Activated CD8-positive, alpha-beta memory T cell treated with anti-CD3 and anti-CD28 coated beads for 24 hours (primary cell): ENCODE data around the gene DFFB.

Source experiments
- DNase-seq: peaks from one replicate; pipeline ENCODE4 v3.0.0-alpha.2; 2020

The DFFB gene

DNA sequence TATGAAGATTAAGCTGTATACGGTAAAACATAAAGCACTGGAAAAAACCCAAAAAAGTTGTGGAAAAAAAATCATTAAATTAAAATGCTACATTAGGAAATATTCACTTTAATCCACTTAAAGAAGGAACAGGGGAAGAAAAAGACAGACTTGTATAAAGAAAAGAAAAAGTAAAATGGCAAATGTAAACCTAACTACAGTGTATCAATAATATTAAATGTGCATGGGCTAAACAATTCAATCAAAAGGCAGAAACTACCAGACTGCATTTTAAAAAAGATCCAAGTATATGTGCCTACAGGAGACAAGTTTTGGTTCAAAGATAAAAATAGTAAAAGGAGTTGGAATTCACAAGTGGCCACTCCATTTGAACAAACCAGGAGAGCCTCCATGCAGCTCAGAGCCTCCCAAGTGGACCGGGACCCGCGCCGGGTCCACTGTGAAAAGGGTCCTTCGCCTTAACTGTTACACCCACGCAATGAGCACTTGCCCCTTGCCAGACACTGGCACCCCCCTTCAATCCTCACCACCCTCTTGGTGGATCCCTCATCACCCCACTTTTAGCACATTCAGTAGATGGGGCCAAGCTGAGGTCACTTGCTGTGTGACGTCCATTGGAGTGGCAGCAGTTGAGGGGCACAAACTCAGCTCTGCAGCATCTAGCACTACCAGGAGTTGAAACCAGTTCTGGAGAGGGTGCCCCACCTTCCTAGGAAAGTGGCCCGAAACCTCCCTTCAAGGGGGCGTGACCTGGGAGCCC lies 41.9 kb downstream of the DFFB start:
- DNase-seq = no peak

DNA sequence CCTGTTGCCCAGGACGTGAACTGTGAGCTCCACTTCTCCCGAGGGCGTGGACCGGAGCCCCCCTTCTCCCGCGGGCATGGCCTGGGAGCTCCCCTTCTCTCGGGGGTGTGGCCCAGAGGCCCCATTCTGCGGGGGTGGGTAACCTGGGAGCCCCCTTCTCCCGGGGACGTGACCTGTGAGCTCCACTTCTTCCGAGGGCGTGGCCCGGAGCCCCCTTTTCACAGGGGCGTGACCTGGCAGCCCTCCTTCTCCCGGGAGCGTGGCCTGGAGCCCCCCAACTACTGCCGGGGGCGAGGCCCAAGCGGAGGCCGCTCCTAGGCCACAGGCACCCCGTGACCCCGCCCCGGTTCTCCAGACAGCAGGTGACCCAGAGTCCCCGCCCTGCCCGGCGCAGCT lies 42.5 kb downstream of the DFFB start:
- DNase-seq = no peak

DNA sequence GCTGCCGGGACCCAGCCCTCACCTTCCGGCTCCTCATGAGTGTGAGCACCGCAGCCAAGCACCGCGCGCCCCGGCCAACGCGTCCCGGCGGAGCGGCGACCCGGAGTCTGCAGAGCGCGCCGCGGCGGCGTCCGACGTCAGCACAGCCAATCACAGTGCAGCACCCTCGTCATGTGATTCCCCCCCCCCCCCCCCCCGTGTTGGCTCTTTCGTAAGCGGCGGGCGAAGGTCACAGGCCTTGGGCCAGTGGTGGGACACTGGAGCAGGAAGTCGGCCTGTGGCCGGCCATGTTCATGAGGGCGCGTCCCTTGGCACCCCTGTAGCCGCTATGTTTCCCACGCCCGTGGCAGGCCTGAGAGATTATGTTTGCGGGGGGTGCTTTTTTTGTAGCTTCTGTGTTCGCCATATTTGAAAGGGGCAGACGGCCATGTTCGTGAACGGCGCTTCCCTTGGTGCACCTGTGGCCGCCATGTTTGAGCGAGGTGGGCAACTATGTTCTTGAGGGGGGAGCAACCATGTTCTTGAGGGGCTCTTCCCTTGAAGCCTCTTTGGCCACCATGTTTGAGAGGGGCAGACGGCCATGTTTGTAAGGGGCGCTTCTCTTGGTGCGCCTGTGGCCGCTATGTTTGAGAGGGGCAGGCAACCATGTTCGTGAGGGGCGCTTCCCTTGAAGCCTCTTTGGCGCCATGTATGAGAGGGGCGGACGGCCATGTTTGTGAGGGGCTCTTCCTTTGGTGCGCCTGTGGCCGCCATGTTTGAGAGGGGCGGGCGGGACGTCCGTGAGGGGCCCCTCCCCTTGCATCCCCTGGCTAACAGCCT lies 43.1 kb downstream of the DFFB start, which contains the start of gene C1orf174:
C1orf174 (minus strand) TSS at position 123 of the 819 bp plus-strand sequence; CDS start at position 37, 86 bp downstream.
- DNase-seq = peak; percentile 95

DNA sequence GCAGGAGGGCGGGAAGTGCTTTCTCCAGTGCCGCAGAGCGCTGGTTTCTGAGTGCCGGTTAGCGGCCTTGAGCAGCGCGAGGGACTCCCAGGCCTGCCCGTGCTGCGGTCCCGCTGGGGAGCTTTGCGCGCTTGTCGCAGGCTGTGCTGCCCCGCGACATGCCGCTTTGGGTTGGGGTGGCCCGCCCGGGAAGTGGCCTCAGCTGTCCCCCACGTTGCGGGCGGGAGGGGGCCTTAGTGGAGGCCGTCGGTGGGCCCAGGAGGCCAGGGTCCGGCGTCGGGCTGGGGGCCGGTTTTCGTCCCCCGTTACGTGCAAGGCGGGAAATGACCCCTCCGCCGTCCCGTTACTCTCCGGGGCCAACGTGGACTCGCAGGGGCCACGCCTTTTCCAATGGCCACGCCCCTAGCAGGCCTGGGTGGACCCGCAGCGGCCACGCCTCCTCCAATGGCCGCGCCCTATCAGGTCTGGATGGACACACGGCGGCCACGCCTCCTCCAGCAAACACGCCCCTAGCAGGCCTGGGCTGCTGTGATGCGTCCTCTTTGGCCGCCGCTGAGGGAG lies 43.8 kb downstream of the DFFB start:
- DNase-seq = peak; percentile 97

DNA sequence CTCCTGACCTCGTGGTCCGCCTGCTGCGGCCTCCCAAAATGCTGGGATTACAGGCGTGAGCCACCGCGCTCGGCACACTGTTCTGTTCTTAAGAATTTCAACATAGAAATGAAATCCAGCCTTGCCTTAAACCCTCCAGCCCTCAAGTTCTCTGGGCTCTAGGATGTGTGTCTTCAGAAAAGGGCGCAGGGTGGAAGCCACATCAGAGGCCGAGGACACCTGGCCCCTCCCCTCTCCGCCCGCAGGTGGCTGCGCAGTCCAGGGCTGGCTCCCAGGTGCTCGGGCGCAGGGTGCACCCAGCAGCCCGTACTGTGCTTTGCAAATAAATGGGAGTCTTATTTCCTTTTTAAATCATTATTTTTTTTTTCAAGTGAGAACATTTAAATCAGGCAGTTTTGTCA lies 44.8 kb downstream of the DFFB start:
- DNase-seq = no peak

DNA sequence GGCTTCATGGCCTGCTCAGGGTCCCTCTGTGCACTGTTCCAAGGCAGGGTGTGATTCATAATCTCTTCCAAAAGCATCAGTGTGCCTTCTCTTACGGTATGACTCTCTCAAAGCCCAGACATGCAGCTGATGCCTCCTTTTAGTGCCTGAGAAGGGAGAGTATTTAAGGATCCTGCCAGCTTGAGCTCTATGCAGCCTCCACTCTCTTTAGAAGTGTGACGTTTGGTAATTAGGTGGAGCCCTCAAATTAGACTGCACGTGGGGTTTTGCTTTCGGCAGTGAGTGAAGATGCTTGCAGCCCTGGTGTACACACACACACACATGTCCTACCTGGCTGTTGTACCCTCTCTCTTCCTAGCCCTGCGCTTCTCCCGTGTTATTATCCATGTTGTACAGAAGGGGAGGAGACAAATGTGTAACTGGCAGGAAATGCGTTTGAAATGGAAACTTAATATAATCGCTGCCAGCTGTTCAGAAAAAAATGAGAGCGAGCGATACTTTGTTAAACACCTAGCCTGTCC lies 45.4 kb downstream of the DFFB start:
- peak; percentile 65 for DNase-seq

DNA sequence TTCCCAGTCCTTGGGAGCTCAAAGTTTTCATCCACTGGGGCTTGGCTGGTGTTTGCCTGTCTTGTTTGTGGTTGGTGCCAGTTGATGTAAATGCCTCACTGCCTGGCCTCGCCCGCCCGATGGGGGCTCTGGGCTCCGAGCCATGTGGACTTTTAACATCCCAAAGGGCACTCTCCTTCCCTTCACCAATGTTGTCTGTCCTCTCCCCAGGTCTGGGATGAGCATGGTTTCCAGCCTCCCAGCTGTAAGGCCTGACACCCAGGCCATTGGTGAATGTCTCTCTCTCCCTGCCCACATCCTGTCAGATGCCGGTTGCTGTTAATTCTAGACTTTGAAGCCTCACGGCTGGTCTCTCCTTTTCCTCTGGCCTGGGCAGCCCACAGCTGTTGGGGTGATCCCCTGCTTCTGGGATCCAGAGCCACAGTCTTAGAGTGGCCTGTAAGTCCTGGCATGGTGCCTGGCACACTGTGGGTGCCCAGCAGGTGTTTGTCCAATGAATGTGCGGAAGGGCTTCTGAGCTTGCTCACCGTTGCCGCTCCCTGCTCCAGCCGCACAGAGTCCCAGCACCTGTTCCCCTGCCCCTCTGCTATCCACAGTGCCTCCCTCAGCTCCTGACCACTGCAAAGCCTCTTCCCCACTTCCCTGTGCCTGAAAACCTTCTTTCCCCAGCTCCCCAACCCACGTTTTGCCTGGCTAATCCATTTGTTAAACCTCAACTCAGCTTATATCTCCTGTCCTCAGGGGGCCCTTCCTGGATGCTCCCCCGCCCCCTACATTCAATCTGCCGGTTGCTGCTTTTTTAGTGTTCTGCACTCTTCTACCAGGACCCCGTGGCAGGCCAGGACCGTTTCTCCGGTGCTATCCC lies 46.1 kb downstream of the DFFB start:
- DNase-seq = no peak

DNA sequence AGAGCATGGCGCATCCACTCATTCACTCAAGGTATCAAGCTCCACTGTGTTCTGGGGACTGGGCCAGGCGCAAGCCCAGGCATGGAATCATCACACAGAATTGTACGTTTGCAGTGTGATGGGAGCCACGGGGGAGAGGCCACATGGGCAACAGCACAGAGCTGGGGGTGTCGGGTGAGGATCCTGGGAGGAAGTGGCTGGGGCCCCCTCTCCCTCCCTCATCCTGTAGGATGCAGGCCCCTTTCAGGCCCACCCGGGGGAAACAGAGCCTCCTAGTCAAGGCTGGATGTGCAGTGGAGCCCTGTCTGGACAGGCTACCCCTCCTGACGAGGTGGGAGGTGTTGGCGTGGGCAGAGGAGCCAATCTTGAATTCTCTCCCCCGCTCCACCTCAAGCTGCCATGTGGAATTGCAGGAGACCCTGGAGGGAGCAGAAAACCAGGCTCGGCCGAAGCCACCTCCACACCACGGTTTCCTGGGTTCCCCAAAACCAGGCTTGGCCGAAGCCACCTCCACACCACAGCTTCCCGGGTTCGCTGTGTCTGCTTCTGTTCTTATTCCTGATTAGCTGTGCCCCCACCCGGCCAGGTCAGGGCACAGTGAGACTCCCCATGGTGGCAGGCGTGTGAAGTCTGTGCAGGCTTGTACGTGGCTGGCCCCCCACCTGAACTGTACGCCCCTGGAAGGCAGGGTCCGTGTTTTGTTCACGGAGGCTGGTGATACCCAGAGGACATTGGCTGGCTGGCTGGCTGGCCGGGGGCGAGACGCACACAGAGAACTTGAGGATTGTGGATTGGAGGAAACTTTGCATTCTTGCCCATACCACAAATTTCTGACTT lies 46.9 kb downstream of the DFFB start:
- DNase-seq = no peak

DNA sequence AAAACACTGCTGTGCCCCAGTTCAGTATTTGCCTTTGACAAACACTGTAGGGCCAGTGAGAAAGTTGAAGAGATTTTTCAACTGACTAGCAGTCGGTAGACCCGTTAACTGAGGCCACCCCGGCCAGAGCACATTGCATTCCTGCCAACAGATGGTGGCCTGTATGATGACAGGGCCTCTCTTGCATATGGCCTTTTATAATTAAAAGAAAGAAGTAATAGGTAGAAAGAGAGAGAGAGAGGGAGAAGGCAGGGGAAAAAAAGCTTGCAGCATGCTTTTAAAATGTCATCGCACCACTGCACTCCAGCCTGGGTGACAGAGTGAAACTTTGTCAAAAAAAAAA lies 47.5 kb downstream of the DFFB start:
- DNase-seq = no peak

DNA sequence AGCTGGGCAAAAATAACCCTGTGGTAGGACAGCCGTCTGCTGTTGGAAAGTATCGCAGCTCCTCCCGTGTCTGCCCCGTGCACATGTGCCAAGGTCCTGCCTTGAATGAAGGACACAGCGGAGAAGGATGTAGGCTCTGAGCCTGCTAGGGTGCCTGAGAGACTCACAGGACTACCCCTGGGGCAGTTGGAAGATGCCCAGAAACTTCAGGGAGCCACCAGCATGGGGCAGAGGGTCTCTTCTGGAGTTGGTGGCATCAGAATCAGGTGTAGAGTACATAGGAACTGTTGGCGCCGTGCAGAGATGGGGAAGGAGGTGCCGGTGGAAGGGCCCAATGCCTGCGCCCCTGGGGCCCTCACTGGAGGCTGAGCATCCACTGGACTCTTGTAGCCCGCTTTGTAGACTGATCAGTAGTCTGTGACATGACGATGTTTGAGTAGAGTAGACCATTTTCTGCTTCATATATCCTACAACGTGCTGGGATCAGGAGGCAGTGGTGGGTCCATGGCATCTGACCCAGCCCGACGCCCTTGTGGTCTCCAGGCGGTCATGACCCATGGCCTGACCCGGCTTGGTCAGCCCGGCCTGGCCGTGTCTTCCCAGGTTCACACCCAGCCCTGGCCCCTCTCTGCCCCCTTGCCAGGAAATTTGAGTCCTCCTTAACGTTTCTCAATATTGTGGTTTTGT lies 48.1 kb downstream of the DFFB start:
- no peak for DNase-seq

DNA sequence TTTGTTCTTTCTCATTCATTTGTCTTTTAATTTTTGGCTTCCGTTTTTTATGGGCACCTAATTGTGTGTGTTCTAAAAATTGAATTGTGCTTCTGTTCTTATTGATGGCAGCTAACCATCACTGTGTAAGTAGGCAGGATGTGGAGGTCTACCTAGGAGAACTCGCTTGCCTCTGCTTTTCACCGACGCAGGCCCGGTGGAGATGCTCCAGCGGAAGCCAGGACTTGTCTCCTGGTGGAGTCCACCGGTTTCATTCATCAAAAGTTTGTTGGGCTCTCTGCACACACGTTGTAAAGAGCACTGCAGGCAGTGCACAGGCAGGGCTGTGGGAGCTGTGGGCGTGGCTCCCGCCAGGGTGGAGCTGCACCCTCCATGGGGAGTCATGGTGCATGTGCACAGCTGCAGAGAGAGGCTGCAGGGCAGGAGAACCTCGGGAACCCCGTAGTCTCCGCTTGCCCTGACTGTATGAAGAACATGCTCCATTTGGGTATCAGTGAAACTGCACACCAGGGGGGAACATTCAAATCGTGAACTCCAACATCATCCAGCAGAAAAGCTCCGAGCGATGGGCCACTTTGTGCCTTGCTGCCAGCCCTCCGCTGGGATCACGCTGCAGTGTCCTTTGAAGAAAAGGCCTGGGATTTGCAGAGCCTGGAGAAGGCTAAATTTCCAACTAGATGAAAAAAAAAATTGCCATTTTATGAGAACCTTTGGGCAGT lies 48.8 kb downstream of the DFFB start:
- DNase-seq = no peak

DNA sequence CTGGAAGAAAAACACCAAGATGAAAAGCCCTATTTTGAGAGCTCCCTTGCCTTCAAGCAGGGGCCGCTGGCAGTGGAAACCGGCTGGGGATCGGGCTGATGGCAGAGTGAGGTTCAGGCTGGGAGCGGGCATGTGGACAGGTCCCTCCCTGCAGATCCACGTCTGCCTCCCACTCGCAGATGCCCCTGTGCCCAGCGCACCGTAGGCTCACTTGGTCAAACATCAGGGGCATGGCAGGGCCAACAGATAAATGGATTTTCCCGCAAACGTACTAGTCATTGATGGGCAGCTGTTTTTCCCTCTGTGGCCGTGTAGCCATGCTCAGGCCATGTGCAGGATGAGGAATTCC lies 49.4 kb downstream of the DFFB start:
- no peak for DNase-seq

DNA sequence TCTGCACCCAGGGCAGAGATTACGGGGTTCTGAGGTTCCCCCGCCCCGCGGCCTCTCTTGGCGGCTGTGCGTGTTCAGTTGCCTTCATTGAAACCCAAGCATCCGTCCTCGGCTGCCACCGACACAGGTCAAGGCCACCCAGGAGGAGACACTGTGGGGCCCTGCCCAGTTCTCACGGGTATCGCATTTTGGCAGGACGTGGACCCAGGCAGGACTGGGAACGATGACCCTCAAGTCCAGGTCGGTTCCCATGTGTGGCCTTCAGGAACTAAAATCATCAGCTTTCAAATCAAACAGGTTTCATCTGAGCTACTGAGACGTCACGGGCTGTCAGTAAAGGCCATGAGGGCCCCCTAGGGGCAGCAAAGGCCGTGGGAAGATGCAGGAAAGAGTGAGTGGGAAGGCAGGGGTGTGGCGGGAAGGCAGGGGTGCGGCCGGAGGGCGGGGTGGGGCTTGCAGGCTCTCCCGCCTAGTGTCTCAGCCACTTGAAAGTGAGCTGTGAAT lies 49.8 kb downstream of the DFFB start:
- no peak for DNase-seq

DNA sequence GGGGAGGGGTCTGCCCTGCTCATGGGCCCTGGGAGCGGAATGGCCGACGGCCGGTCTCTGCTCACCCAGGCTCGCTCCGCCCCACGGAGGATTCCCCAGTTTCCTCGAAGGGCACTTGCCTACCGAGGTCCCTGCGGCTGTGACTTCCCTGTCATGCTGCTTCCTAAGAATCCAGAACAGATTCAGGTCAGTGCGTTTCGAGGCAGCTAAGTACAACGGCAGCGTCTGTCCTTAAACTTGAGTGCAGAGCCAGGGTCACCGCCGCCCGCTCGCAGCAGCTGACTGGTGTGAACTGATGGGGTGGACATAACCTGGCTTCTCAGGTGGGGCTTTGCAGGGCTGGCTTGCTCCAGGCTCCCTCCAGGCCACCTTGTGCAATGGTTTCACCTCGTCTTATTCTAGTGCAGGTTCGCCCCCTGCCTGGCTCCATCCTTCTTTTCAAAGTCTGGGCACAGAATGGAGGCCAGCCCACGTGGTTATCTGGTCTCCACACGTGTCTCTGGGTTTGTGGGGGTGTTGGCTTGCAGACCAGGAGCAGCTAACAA lies 50.4 kb downstream of the DFFB start:
- no peak for DNase-seq

DNA sequence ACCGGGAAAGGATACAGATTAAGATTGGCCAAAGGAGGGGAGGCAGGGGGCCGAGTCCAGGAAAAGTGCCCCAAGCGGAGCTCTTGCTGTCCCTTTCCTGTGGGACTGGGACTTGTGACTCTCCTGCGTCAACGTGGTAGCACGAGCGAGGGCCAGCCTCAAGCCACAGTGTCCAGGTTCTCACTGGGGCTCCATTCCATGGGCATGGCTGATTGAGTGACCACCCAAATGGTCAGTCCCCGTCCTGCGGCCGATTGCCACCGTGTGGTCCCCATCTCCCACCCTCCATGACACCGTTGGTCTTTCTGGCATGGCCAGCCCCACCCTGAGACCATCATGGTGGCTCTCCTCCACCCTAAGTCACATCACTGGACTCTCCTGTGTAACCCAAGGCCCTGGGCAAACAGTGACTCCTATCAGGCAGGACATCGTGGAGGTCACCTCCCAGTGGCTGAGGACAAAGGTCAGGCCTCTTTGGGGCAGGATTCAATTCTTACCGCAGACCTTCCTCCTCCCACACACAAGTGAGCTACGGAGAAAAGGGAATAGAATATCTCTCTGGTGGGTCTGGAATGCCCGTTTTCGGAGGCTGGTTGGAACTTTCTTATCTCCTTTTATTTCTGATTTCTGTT lies 51.7 kb downstream of the DFFB start:
- DNase-seq = no peak

DNA sequence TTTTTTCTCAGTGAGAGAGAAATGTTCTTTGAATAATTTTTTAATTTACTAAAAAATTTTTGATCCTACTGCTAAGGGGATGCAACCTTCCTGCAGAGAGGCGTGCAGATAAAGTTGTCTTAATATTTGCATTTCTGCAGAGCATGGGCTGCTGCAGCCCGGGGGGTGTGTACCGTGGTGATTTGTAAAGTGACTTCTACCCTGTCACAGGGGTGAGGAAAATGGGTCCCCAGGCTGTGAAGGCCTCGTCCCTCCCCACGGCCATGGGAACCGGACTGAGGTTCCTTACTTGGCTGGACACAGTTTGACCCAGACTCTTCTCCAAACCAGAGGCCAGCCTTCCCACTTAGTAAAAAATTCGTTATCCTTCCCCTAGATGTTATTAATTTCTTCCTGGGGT lies 52.3 kb downstream of the DFFB start:
- no peak for DNase-seq

DNA sequence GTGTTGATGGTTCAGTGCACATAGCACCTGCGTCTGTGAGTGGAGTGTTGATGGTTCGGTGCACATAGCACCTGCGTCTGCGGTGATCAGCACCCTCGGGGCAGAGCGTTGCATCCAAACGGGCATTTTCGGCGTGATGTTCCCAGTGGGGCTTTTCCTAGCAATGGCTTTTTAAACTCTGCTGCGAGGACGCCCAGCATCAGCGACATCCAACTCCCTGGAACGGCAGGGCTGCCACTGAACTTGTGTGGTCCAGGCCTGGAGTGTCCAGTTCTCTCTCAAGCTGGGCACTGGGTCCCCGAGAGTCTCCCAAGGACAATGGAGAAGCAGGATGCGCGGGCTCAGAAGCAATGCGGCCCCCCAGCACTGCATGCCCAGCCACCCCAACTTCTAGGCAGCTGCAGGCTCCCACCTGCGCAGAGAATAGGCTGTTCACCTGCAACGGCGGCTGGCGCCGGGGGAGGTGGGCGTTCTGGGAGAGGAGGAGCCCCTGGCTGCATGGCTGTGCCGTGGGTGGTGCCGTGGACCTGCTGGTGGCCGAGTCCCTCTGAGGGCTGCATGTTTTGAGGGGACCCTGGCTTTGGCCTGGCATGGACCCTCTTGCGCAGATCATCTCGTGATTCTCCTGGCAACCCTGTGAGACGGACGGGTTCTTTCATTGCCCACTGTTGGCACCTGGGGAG lies 52.9 kb downstream of the DFFB start:
- DNase-seq = no peak

DNA sequence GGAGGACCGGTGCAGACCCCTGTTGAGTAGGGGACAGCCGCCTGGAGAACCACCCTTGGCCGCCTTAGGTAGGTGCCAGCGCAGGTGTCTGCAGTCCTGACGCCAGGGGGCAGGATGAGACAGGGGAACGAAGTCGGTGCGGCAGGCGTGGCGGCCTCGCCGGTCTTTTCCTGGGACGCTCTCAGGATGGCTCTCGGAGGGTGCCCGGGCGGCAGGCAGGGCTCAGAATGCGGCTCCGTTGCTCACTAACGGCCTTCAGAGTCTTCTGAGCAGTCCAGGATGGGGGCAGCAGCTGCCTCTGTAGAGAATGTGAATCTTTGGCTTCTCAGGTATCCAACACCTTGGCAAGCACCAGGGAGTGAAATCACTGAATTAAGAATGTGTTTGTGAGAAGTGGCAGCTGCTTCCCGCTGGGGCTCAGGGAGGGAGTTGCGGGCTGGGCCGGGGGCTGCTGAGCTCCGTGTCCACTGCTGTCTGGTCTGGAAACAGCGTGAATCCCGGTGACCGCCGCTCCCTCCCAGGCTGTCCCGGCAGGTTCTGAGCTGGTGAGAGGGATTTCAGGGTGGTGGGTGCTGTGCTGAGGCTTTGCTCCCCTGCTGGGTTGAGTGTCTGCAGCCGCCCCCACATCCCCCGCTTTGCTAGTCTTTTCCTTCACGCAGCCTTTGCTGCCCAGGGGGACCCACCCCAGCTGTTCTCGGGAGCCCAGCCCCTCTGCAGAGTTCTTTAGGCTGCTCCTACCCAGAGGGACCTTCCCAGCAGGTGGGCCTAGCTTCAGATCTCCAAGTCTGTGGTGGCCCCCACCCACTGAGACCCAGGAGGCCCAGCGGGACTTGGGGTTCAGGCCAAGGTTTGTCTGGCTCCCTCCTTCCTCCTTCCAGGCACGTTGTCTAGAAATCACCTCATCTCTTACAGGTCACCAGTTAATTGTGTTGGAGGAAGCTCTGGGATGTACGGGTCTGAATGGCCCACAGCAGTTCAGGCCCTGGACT lies 53.9 kb downstream of the DFFB start:
- peak; percentile 91 for DNase-seq
